MM.1S (cell line): ENCODE measurements around the gene RABEPK.

ENCODE experiments used
- DNase-seq: peaks from one replicate; pipeline ENCODE4 v3.0.0-alpha.2; 2015
- H2AFZ ChIP-seq: fragments of 300-600 bp; sonication (generic); 2 replicates; pipeline ENCODE4 v1.6.0; 2016; ENCODE audit warnings: antibody characterized with exemption, low read length
- H3F3A ChIP-seq: fragments of 300-600 bp; sonication (generic); 2 replicates; pipeline ENCODE4 v1.6.1; 2016; ENCODE audit warnings: mild to moderate bottlenecking, antibody characterized with exemption, low read length, moderate library complexity, mixed read lengths; ENCODE audit not compliant: insufficient read depth
- H3K27ac ChIP-seq: fragments of 300-600 bp; sonication (generic); 2 replicates; pipeline ENCODE4 v1.5.1; 2016; ENCODE audit warnings: mild to moderate bottlenecking, low read length
- H3K27me3 ChIP-seq: fragments of 300-600 bp; sonication (generic); replicated peaks from 2 replicates; pipeline ENCODE4 v1.6.0; 2016; ENCODE audit warnings: low read length; ENCODE audit not compliant: insufficient read depth
- H3K36me3 ChIP-seq: fragments of 300-600 bp; sonication (generic); replicated peaks from 2 replicates; pipeline ENCODE4 v1.6.1; 2016; ENCODE audit warnings: mild to moderate bottlenecking, low read length, mixed read lengths; ENCODE audit not compliant: insufficient read depth
- H3K4me1 ChIP-seq: fragments of 300-600 bp; sonication (generic); 2 replicates; pipeline ENCODE4 v1.6.1; 2016; ENCODE audit warnings: low read length, mixed read lengths
- H3K4me2 ChIP-seq: fragments of 300-600 bp; sonication (generic); 2 replicates; pipeline ENCODE4 v1.6.0; 2016; ENCODE audit warnings: low read depth, low read length
- H3K4me3 ChIP-seq: fragments of 300-600 bp; sonication (generic); 2 replicates; pipeline ENCODE4 v1.5.1; 2016; ENCODE audit warnings: low read length, mixed read lengths
- H3K79me2 ChIP-seq: fragments of 300-600 bp; sonication (generic); 2 replicates; pipeline ENCODE4 v1.6.1; 2016; ENCODE audit warnings: mixed run types, low read length, mixed read lengths
- H3K9ac ChIP-seq: fragments of 300-600 bp; sonication (generic); 2 replicates; pipeline ENCODE4 v1.6.1; 2016; ENCODE audit warnings: low read length, mixed read lengths
- H3K9me2 ChIP-seq: fragments of 300-600 bp; sonication (generic); replicated peaks from 2 replicates; pipeline ENCODE4 v1.6.1; 2016; ENCODE audit warnings: mild to moderate bottlenecking, low read length, mixed read lengths; ENCODE audit not compliant: insufficient read depth
- H3K9me3 ChIP-seq: fragments of 300-600 bp; sonication (generic); replicated peaks from 2 replicates; pipeline ENCODE4 v1.6.1; 2016; ENCODE audit warnings: mild to moderate bottlenecking, low read length, mixed read lengths; ENCODE audit not compliant: insufficient read depth
- H4K20me1 ChIP-seq: fragments of 300-600 bp; sonication (generic); 2 replicates; pipeline ENCODE4 v1.6.1; 2016; ENCODE audit warnings: mild to moderate bottlenecking, low read length, moderate library complexity, mixed read lengths; ENCODE audit not compliant: insufficient read depth
- CTCF ChIP-seq: fragments of 300-600 bp; sonication (generic); IDR thresholded peaks from 2 replicates; pipeline ENCODE4 v1.5.1; 2016; ENCODE audit warnings: antibody characterized with exemption, low read length, mixed read lengths
- EZH2 ChIP-seq: fragments of 300-600 bp; sonication (generic); optimal IDR thresholded peaks from 2 replicates; pipeline ENCODE3; 2017; ENCODE audit warnings: low read depth, mild to moderate bottlenecking, antibody characterized with exemption, low read length, mixed read lengths
- EZH2phosphoT487 ChIP-seq: fragments of 300-600 bp; sonication (generic); IDR thresholded peaks from 2 replicates; pipeline ENCODE4 v1.6.1; 2018; ENCODE audit warnings: antibody characterized with exemption, low read length

Gene RABEPK

GRCh38 chr9:125166762-125167161 lies 33.6 kb upstream of the RABEPK start:
- H3K9me2 ChIP-seq: no peaks in the 10 kb centered on the region
- no peaks in the 10 kb centered on the region for H3K36me3 ChIP-seq
- H4K20me1 ChIP-seq: no peaks in the 10 kb centered on the region
- no peak overlapping the region for H3K4me2 ChIP-seq
- H3K4me3 ChIP-seq: no peak overlapping the region
- no peaks in the 10 kb centered on the region for H3K27me3 ChIP-seq
- no peak overlapping the region for H2AFZ ChIP-seq
- H3F3A ChIP-seq: no peaks in the 10 kb centered on the region
- H3K9ac ChIP-seq: no peak overlapping the region
- no peak overlapping the region for H3K27ac ChIP-seq
- no peaks in the 10 kb centered on the region for H3K9me3 ChIP-seq
- DNase-seq: no peak
- no peak for TF ChIP-seq EZH2phosphoT487
- no peak for TF ChIP-seq EZH2
- TF ChIP-seq CTCF: no peak
- H3K79me2 ChIP-seq: peaks cover 27% of the 10 kb centered on the region
- H3K4me1 ChIP-seq: no peaks in the 10 kb centered on the region

GRCh38 chr9:125169895-125170294 lies 30.4 kb upstream of the RABEPK start:
- Histone ChIP-seq H3K36me3 (no peaks in the 10 kb centered on the region), H3K79me2 (peaks cover 49% of the 10 kb centered on the region), H3K9me2 (no peaks in the 10 kb centered on the region), H3K4me3 (no peak overlapping the region), H3K4me2 (no peak overlapping the region), H3K9ac (no peak overlapping the region), H2AFZ (no peak overlapping the region), H3F3A (no peaks in the 10 kb centered on the region), H3K27ac (no peak overlapping the region), H3K9me3 (no peaks in the 10 kb centered on the region), H4K20me1 (no peaks in the 10 kb centered on the region), H3K4me1 (no peaks in the 10 kb centered on the region), H3K27me3 (no peaks in the 10 kb centered on the region)
- no peak for DNase-seq
- no peak for TF ChIP-seq EZH2phosphoT487
- no peak for TF ChIP-seq CTCF
- TF ChIP-seq EZH2: no peak

- DNase-seq: no peak
- TF ChIP-seq EZH2phosphoT487: no peak
- no peak overlapping the region for H2AFZ ChIP-seq
- H3K36me3 ChIP-seq: no peaks in the 10 kb centered on the region
- no peaks in the 10 kb centered on the region for H3K9me2 ChIP-seq
- H3K4me3 ChIP-seq: no peak overlapping the region
- H3K9me3 ChIP-seq: no peaks in the 10 kb centered on the region
- no peaks in the 10 kb centered on the region for H4K20me1 ChIP-seq
- peaks cover 70% of the 10 kb centered on the region for H3K79me2 ChIP-seq
- no peak overlapping the region for H3K27ac ChIP-seq
- H3K9ac ChIP-seq: no peak overlapping the region
- H3F3A ChIP-seq: no peaks in the 10 kb centered on the region
- H3K4me2 ChIP-seq: no peak overlapping the region
- no peaks in the 10 kb centered on the region for H3K4me1 ChIP-seq
- no peaks in the 10 kb centered on the region for H3K27me3 ChIP-seq
These were observed 28.1 kb upstream of the RABEPK start for GRCh38 chr9:125172031-125172755.

- TF ChIP-seq EZH2: no peak
- no peak for TF ChIP-seq EZH2phosphoT487
- TF ChIP-seq CTCF: no peak
- Histone ChIP-seq H3K9me2 (no peaks in the 10 kb centered on the region), H3K9ac (no peak overlapping the region), H3K79me2 (peaks cover 94% of the 10 kb centered on the region), H3K4me2 (no peak overlapping the region), H3K27me3 (no peaks in the 10 kb centered on the region), H4K20me1 (no peaks in the 10 kb centered on the region), H3K9me3 (no peaks in the 10 kb centered on the region), H3K27ac (no peak overlapping the region), H3K4me3 (no peak overlapping the region), H3F3A (peaks cover 4% of the 10 kb centered on the region; the same call in 1 of the 2 replicates), H3K36me3 (no peaks in the 10 kb centered on the region), H3K4me1 (no peaks in the 10 kb centered on the region), H2AFZ (no peak overlapping the region)
- no peak for DNase-seq
These were observed 23.7 kb upstream of the RABEPK start for GRCh38 chr9:125176636-125177035.
